Fibroblast of skin of back (primary cell): Measurements from ENCODE around the gene NR1H2.

Experiments used
- DNase-seq: peaks from one replicate; pipeline ENCODE4 v3.0.0-alpha.2; 2013

NR1H2 gene

DNA sequence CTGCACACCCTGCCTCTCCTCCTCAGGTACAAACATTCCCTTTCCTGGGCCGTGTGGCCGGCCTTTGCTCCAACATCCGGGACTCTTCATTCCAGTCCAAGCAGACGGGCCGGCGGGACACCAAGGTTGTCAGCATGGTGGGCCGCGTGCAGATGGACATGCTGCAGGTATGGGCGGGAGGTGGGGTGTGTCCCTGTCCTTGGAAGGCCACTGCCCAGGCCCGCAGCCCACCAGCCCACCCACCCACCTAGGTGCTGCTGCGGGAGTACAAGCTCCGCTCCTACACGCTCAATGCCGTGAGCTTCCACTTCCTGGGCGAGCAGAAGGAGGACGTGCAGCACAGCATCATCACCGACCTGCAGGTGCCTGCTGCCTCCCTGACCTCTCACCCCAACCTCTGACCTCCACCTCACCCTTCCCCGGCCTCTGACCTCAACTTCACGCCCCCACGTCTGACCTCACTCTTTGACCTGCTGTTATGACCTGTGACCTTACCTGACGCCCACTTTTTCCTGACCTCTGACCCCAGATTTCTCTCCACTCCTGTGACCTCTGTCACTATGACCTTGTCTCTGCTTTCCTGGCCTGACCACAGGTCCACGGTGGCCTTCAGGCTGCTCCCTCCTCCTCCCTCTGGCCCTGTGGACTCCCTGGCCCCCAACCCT, 30.0 kb downstream of the NR1H2 start:
- no peak for DNase-seq

DNA sequence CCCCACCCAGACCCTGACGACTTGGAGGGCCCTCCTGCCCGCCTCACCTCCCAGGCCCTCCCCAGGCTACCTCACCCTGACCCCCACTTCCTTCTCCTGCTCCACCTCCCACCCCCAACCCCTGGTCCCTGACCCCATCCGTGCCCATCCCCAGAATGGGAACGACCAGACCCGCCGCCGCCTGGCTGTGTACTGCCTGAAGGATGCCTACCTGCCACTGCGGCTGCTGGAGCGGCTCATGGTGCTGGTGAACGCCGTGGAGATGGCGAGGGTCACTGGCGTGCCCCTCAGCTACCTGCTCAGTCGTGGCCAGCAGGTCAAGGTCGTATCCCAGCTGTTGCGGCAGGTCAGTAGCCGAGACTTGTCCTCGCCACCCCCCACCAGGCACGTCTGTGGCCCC, 30.6 kb downstream of the NR1H2 start:
- no peak for DNase-seq

DNA sequence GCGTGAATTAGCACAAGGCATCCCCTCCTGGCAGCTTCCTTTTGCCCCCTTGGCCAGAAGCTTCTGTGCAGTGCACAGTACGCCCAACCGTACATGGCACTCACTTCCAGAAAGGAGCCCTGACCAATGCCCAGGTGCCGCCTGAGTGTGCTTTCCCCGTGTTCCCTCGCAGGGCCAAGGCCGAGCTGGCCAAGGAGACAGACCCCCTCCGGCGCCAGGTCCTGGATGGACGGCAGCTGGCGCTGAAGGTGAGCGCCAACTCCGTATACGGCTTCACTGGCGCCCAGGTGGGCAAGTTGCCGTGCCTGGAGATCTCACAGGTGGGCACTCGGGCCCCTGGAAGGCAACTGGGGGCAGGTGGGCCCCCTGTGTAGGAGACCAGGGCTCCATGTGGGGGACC, 33.1 kb downstream of the NR1H2 start:
- DNase-seq, result no peak

DNA sequence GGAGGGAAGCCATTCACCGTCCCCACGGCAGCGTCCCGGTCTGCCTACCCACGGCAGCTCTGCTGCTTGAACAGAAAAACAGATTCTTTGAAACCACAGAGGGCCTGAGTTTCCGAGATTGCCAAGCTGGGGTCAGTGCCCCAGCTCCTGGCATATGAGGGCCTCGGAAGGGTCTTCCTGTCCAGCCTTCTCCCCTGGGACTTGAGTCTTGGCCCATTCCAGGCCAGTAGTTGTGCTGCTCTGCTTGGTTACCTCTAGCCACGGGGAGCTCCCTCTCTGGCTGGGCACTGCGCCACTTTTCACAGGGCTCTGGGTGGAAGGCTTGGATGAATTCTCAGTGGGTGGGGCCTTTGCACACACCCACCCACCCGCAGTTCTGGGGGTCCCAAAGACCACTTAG, 33.9 kb downstream of the NR1H2 start:
- no peak for DNase-seq

DNA sequence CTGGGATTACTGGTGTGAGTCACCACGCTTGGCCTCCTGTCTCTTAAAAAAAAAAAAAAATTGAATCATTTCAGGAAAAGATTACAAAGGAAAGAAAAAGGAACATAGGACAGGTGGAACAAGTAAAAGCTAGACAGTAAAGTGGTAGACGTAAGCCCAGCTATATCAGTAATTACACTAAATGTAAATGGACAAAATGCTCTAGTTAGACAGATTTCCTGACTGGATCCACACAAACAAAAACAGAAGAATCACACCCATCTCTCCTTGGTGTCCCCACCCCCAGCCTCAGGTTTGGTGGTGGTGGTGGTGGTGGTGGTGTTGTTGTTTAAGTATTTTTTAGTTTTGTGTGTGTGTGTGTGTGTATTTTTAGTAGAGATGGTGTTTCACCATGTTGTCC, 36.2 kb downstream of the NR1H2 start:
- no peak for DNase-seq

DNA sequence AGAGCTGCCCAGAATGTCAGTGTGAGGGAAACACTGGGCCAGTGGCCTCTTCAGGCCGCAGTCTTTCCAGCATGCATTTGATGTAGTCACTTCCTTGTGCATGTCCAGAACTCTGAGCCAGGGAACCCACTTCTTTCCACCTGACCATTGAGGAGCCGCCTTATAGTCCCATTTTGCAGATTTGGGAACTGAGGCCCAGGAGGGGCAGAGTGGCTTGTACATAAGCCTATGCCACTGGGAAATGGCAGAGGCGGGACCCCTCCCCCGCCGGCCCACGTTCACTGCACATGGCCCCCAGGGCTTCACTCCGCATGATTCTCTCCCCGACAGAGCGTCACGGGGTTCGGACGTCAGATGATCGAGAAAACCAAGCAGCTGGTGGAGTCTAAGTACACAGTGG, 36.8 kb downstream of the NR1H2 start:
- DNase-seq, result no peak

DNA sequence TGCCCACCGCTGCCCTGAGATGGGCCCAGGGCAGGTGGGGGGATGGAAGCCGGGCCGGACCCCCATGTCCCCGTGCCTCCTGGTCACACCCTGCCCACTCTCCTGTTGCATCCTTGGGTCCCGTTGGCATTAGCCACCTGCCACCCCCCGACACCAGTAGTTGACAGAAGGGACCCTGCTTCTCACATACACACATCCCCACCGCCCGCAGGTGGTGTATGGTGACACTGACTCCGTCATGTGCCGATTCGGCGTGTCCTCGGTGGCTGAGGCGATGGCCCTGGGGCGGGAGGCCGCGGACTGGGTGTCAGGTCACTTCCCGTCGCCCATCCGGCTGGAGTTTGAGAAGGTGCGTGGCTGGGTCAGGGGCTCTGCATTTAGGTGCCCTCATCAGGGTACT, 37.3 kb downstream of the NR1H2 start:
- no peak for DNase-seq

DNA sequence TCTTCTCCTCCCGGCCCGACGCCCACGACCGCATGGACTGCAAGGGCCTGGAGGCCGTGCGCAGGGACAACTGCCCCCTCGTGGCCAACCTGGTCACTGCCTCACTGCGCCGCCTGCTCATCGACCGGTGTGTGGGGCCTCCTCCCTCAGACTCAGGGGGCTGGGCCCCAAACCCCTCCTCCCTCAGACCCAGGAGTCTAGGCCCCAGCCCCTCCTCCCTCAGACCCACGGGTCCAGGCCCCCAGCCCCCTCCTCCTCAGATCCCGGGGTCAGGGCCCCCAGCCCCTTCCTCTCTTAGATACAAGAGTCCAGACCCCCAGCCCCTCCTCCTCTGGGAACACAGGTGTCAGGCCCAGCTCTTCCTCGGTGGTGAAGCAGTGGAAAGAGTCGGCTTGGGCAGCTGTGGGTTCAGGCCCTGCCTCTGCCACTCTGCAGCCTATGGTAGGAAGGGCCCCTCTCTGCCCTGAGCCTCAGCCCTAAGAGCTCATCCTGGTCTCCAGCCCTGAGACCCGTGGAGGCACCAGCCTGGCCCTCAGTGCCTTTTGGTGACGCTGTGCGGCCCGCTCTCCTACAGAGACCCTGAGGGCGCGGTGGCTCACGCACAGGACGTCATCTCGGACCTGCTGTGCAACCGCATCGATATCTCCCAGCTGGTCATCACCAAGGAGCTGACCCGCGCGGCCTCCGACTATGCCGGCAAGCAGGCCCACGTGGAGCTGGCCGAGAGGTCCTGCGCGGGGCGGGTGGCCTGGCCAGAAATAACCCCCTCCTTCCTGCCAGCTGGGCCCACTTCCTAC, 38.8 kb downstream of the NR1H2 start:
- peak; percentile 45 for DNase-seq

DNA sequence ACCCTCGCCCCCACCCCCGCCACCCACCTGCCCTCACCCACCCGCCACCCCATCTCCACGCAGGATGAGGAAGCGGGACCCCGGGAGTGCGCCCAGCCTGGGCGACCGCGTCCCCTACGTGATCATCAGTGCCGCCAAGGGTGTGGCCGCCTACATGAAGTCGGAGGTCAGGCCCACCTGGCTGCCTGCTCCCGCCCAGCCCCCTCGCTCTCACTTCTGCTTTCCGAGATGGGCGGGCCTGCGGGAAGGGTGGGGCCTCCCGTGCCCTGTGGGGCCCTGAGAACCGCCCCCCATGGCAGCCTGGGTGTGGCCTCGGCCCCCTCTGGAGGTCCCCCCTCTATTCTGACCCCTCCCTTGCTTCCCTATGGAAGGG, 39.4 kb downstream of the NR1H2 start:
- DNase-seq, result no peak

DNA sequence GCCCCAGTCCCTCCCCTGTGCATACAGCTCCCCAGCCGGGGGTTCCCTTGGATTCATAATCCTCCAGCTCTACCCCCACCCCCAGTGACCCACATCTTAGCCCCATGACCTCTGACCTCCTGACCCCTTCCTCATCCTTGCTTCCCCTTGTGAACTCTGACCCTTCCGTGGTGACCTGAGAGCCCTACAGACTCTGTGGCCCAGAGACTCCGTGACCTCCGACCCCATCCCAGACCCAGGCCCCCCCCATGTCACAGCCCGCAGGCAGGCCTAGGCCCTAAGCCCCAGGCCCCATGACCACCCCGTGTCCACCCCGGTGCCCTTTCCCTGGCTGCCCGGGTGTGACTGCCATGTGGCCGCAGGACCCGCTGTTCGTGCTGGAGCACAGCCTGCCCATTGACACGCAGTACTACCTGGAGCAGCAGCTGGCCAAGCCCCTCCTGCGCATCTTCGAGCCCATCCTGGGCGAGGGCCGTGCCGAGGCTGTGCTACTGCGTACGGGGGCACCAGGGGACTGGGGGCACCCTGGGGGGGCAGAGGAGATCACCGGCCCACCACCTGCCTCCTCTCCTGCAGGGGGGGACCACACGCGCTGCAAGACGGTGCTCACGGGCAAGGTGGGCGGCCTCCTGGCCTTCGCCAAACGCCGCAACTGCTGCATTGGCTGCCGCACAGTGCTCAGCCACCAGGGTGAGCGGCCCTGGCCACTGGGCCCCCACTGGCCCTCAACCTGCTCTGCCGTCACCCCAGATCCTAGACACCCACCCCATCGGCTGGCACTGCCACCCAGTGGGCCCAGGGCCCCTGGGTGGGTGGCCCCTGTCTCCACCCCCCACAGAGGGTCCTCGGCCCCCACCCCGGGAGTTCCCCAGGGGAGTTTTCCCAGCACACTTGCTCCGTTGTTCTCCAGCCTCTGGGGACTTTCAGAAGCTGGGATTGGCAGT, 40.0 kb downstream of the NR1H2 start:
- DNase-seq, result no peak

DNA sequence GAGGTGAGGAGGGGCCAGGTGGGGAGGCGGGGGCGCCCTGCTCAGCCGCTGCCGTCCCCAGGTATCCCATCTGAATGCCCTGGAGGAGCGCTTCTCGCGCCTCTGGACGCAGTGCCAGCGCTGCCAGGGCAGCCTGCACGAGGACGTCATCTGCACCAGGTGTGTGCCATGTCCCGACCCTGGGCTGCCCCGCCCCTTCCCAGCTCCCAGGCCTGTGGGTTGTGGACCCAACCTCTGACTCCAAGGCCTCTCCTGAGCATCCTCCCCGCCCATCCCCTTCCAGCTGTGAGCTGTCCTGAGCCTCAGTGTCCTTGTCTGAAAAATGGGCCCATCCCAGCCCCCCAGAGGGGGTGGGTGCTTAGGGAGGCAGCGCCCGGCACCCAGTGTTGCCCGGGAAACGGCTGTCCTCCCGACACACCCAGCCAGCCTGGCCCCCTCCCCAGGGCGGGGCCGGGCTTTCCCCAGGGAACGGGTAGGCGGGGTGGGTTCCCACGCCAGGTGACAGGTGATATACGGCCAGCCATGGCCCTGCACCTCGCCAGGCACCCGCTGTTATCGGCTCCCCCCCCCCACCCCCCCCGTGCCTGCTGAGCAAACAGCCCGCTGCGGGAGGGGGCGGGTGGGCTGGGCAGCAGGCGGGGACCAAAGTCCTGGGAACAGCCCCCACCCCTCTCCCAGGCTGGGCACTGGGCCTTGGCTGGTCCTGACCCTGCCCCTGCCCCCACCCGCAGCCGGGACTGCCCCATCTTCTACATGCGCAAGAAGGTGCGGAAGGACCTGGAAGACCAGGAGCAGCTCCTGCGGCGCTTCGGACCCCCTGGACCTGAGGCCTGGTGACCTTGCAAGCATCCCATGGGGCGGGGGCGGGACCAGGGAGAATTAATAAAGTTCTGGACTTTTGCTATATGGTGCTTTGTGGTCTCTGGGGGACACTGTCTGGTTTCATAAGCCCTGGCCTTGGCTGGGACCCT, 41.1 kb downstream of the NR1H2 start:
- no peak for DNase-seq

DNA sequence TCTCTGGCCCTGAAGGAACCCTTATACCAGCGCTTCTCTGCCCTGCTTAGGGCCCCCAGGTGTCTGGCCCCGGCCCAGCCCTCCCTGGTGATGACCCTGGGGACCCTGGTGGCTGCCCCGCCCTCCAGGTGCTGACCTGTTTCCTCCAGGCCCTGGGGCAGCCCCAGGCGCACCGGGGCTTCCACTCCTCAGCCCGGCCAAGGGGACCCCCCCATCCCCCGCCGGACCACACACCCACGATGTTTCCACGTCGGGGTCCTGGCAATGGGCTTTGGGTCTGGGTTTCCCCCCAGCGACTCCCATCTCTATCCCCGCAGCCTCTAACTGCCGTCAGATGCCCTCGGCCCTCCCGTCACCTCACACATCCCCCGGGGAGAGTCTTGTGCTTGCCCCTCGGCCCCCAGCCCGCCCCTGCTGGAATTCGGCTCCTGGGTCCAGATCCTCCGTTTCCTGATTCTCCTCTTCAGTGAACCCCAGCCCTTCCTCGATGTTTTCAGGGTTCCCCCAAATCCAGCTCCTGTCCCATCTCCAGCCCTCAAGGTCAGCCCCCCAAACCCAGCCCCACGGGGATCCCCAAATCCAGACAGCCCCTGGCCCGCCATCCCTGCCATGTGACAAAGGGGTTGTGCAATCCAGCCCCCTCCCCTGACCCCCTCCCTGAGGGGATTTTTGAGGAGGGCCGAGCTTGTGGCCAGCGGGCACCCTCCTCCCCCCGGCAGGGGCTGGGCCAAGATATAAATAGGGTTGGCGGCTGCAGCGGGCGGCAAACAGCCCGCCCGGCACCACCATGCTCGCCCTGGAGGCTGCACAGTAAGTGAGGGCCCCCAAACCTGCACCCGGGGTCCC, 42.1 kb downstream of the NR1H2 start, which contains the start of gene SPIB:
Gene SPIB (plus strand): TSS at position 763 of the 846 bp plus-strand sequence. CDS start 25 bp downstream, at position 788.
- DNase-seq, result no peak

DNA sequence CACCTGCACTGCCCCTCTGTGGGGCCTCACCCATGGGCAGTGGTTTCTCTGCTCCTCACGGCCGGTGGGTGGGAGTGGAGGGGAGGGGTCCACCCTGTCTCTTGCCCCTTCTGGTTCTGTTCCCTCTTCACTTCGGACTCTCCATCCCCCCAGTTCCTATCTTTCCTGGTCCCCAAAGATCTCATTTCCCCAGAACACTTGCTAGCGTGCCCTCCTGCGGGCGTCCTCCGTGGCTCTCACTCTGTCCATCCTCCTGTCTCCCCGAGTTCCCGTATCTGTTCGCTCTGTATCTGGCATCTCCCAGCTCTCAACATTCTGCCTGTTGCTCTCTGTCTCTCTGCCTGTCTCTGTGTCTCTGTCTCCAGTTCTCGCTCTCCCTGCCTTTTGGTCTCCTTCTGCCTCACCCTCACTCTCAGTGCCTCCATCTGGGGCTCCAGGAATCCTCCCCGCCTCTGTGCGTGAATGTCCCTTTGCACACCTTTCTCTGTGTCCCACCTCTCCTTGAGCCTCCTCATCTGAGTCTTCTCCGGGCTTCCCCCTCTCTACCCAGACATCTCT, 42.8 kb downstream of the NR1H2 start:
- DNase-seq, result no peak

DNA sequence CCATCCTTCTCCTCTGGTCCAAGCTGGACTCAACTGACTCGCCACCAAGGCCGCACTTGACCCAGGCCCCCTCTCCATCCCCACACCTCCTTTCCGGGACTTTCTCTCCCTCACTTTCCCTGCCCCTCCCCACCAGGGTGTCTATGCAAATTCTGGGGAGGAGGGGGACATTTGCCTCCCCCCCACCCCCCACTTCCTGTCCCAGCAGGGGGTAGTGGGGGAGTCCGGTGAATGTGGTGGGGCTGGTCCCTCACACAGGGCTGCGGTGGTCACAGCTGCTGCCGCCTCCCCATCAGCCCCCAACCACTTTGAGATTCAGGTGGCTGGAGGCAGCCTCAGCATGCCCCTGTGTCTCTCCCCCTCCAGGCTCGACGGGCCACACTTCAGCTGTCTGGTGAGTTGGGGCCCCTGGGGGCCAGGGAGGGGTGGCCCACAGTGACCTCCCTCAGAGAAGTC, 43.4 kb downstream of the NR1H2 start:
- no peak for DNase-seq

DNA sequence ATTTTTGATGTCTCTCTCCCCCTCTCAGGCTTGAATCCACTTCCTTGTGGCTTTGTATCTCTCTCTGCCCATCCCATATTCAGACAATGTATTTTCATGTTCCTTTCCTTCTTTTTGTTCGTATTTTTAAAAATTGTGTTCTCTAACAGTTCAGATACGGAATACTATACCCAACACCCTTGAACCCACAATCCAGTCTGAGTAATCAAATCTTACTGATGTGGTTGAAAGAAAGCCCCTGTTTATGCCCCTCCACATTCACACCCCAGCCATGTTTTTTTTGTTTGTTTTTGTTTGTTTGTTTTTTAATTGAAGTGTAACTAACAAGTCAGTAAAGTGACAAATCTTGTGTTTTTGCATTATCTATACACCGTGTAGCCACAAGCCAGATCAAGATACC, 43.9 kb downstream of the NR1H2 start:
- no peak for DNase-seq

DNA sequence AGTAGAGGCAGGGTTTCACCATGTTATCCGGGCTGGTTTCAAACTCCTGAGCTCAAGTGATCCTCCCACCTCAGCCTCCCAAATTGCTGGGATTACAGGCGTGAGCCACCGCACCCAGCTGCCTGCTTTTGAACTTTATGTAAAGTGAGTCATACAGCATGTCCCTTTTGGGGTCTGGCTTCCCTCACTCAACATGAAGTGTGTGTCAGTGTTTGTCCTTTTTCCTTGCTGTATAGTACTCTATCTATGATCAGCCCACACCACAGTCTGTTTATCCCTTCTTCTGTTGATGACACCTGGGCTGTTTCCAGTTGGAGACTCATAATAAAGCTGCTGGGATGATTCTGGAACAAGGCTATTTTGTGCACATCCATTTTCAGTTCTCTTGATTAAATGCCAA, 44.6 kb downstream of the NR1H2 start:
- no peak for DNase-seq

DNA sequence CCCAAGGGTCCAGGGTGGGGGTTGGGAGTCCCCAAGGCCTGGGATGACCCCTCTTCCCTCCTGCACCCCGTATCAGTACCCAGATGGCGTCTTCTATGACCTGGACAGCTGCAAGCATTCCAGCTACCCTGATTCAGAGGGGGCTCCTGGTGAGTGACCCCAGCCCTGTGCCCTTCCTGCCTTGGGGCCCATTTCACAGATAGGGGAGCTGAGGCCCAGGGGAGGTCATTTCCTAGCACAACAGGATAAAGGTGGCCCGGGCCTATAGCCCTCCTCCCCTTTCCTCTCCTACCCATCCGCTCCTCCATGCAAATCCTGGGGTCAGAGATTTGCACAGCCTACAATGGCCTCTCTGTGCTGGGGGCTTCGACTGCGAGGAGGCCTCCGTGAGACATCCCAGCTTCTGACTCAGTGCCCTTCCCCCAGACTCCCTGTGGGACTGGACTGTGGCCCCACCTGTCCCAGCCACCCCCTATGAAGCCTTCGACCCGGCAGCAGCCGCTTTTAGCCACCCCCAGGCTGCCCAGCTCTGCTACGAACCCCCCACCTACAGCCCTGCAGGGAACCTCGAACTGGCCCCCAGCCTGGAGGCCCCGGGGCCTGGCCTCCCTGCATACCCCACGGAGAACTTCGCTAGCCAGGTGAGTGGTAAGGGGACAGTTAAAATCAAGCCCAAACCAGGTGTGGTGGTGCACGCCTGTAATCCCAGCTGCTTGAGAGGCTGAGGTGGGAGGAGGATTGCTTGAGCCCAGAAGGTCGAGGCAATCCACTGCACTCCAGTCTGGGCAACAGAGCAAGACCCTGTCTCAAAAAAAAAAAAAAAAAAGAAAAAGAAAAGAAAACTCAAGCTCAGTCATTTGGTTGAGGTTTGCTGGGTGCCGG, 46.4 kb downstream of the NR1H2 start:
- DNase-seq, result no peak

DNA sequence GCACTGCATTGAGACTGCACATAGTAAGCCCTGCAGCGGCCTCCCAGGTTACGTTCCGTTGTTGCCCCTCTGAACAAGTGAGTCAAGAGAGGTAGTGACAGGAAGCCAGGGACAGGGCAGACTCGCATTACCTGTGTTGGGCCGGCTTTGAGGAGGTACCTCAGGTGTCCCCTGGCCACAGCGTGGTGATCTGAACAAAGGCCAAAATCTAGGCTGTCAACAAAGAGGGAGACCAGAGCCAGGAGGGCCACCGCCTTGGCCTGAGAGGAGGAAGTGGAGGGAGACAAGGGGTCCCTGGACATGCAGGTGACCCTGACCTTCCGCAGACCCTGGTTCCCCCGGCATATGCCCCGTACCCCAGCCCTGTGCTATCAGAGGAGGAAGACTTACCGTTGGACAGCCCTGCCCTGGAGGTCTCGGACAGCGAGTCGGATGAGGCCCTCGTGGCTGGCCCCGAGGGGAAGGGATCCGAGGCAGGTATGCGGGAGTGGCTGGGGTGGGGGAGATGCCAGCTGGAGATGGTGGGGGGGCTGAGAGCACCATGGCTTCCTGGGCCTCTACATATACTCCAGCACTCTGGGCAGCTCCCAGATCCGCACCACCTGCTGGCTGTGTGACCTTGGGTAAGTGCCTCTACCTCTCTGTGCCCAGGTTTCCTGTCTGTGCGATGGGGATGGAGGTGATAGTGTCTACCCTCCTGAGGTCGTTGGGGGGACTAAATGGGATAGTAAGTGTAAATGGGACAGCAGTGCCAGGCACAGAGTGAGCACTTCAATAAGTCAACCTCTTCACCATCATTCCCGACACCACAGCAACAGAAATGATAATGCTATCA, 47.2 kb downstream of the NR1H2 start:
- no peak for DNase-seq

DNA sequence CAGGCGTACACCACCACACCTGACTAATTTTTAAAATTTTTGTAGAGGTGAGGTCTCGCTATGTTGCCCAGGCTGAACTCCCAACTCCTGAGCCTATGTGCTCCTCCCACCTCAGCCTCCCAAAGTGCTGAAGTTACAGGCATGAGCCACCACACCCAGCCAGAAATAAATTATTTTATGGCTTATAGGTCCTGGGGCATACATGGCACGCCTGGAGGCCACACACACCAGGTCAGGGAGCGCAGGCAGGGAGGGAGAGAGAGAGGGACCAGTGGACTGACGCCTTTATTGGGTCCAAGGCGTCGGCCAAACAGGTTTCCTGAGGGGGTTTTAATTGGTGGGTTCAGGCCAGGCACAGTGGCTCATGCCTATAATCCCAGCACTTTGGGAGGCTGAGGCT, 49.3 kb downstream of the NR1H2 start:
- DNase-seq, result no peak
